HG03280 (cell line): ENCODE data around the gene CENPB.

Experiments used
- ATAC-seq: cut with Tn5 transposase; IDR thresholded peaks from one replicate; pipeline ENCODE4 v1.9.1; 2021; ENCODE audit warnings: mild to moderate bottlenecking, moderate library complexity; ENCODE audit not compliant: unreplicated experiment

The CENPB gene

GRCh38 chr20:3751305-3751674 lies 35.2 kb downstream of the CENPB start:
- ATAC-seq: no peak

- ATAC-seq: no peak
These were observed 36.6 kb downstream of the CENPB start for GRCh38 chr20:3749689-3750531.

- ATAC-seq: no peak
These were observed 37.4 kb downstream of the CENPB start for GRCh38 chr20:3749087-3749688.

- ATAC-seq: no peak
These were observed 38.5 kb downstream of the CENPB start for GRCh38 chr20:3748073-3748472.

GRCh38 chr20:3747471-3747870 lies 39.1 kb downstream of the CENPB start:
- ATAC-seq: no peak

GRCh38 chr20:3745686-3746173 lies 40.8 kb downstream of the CENPB start:
- ATAC-seq: no peak

GRCh38 chr20:3744806-3745685 lies 41.5 kb downstream of the CENPB start:
- ATAC-seq: no peak

GRCh38 chr20:3744037-3744436 lies 42.5 kb downstream of the CENPB start:
- ATAC-seq: no peak

GRCh38 chr20:3743251-3743650 lies 43.3 kb downstream of the CENPB start:
- ATAC-seq: no peak

GRCh38 chr20:3741836-3742458 lies 44.6 kb downstream of the CENPB start:
- ATAC-seq: no peak

- no peak for ATAC-seq
These were observed 45.8 kb downstream of the CENPB start for GRCh38 chr20:3740615-3741301.

- ATAC-seq: no peak
These were observed 46.6 kb downstream of the CENPB start for GRCh38 chr20:3739926-3740451.

GRCh38 chr20:3739054-3739925 lies 47.2 kb downstream of the CENPB start:
- ATAC-seq: no peak

- ATAC-seq: no peak
These were observed 48.2 kb downstream of the CENPB start for GRCh38 chr20:3738111-3739053.

- ATAC-seq: no peak
These were observed 50.8 kb downstream of the CENPB start for GRCh38 chr20:3735768-3736167.

GRCh38 chr20:3734111-3734843 lies 52.3 kb downstream of the CENPB start:
- ATAC-seq: no peak
